ENCODE data around the gene NCS1. TPM values are rescaled to one million over a fixed set of nuclear protein-coding genes. Genes with fewer than 3 reads are reported as not detected.

The NCS1 gene
- total and polyA plus RNA-seq, 2 of the 8 experiments (the other 6 are each of a cell fraction or from before 2014, with no cell fraction given), result 34.7 to 47.6 TPM

DNA sequence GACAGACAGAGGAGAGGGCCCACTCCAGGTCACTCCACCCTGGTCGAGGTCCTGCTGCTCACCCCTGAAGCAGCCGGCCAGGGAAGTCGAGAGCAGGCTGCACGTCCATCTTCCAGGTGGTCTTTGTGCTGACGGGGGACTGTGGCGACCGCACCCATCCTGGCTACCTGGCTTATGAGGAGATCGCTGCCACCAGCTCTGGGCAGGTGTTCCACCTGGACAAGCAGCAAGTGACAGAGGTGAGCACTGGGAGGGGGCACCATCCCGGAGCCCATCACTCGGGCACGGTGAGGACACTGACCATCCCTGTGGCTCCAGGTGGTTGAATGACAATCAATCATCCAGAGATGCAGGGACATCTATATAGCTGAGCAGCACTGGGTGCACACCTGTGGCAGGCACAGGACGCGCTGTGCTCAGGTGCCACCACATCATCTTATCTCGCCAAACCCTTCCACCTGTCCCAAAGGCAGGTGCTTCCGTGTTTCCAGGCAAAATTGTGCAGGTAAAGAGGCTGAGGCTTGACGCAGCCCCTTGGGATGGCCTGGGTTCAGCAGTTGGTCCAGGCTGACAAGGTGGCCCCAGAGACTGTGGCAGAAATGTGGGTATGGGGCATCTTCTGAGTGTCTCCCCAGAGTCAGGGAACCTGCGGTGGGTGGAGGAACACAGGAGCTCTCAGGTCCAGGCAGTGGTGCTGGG lies 114.0 kb downstream of the NCS1 start:
- Histone ChIP-seq H3K9me3 (ENCODE audit: insufficient read depth in 2 of 2, low read depth in 1 of 2, low read length in 1 of 2) (no peaks in the 10 kb centered on the region), H3K27ac (ENCODE audit: low read depth, low read length) (no peak overlapping the region), H3K4ac (replicated peaks; ENCODE audit: insufficient read length, low read depth, low read length) (no peak overlapping the region)

More for the DNA sequence above, 114.0 kb downstream of the NCS1 start:
- no peak overlapping the region for H2BK5ac ChIP-seq (ENCODE audit: low read depth, low read length)
- WGBS, 2 experiments (ENCODE audit: extremely low coverage in 1 of 2, insufficient coverage in 1 of 2, insufficient read length in 1 of 2, insufficient replicate concordance in 2 of 2, low coverage in 1 of 2, low lambda C conversion rate in 2 of 2, missing lambda C conversion rate in 1 of 2), result 87% methylated on average over 17 of the region's 17 CpGs; no CpG with 5 or more reads in 1 of the 2 experiments
- no peak overlapping the region for H2BK120ac ChIP-seq (replicated peaks; ENCODE audit: low read depth, low read length)
- no peak overlapping the region for H3K4me2 ChIP-seq (ENCODE audit: insufficient read depth in 1 of 2, low read depth in 2 of 2, low read length in 2 of 2)
- H2BK12ac ChIP-seq (ENCODE audit: low read depth, low read length), result no peak overlapping the region
- no peaks in the 10 kb centered on the region for H3K23me2 ChIP-seq (ENCODE audit: low read depth, low read length)
- no peak overlapping the region for H3K18ac ChIP-seq (ENCODE audit: extremely low read depth, low read length)
- no peaks in the 10 kb centered on the region for H3K79me2 ChIP-seq (ENCODE audit: control insufficient read depth in 1 of 2, insufficient read depth in 2 of 2, low read length in 2 of 2)
- no peak overlapping the region for H3K14ac ChIP-seq (ENCODE audit: insufficient read length)
- no peak overlapping the region for H2BK20ac ChIP-seq (ENCODE audit: low read length)
- H3K9ac ChIP-seq (replicated peaks in 1 of 4; ENCODE audit: extremely low read depth in 1 of 4, low read depth in 3 of 4, low read length in 3 of 4), result no peak overlapping the region
- CTCF ChIA-PET (ENCODE audit: partially characterized antibody), result interaction anchor here (1.6 to 3.6 kb wide), 3 partner anchors 15 to 43 kb away, joined by 4 to 14 read pairs (median 5); no protein-coding TSS in a partner anchor
- H3K23ac ChIP-seq (ENCODE audit: insufficient read length), result no peak overlapping the region
- H2AFZ ChIP-seq (ENCODE audit: low read length), result no peak overlapping the region
- H4K8ac ChIP-seq (ENCODE audit: extremely low read depth, insufficient read depth, low read length), result no peak overlapping the region
- no peak overlapping the region for H4K91ac ChIP-seq (replicated peaks; ENCODE audit: insufficient read length, low read length)
- no peak overlapping the region for H3K56ac ChIP-seq (replicated peaks; ENCODE audit: insufficient read length, low read depth, low read length)
- DNase-seq (ENCODE audit: low read depth in 1 of 2, low spot score in 2 of 2) (no peak), FAIRE-seq (no peak)
- H3K4me1 ChIP-seq (replicated peaks in 1 of 4; ENCODE audit: control insufficient read depth in 3 of 4, insufficient read depth in 4 of 4, low read length in 3 of 4), result peaks cover 0 to 15% (median 8%) of the 10 kb centered on the region in 4 experiments; a peak in 5 of 7 replicates
- H3K4me3 ChIP-seq (ENCODE audit: extremely low read depth in 1 of 4, insufficient read depth in 2 of 4, low read depth in 3 of 4, low read length in 4 of 4), result no peak overlapping the region
- no peaks in the 10 kb centered on the region for H4K20me1 ChIP-seq (replicated peaks in 1 of 2; ENCODE audit: control insufficient read depth in 1 of 2, insufficient read depth in 2 of 2, low read length in 2 of 2)
- no peak overlapping the region for H2AK5ac ChIP-seq (ENCODE audit: low read depth, low read length)
- H4K5ac ChIP-seq (ENCODE audit: insufficient read length, low read depth, low read length), result no peak overlapping the region
- no peaks in the 10 kb centered on the region for H3K79me1 ChIP-seq (ENCODE audit: low read depth, low read length)
- no peak overlapping the region for H2BK15ac ChIP-seq (ENCODE audit: low read length)
- no peak for TF ChIP-seq TAF1 (IDR thresholded peaks at IDR 0.05; ENCODE audit: low read depth, low read length)
- no peak for TF ChIP-seq SAP30 (IDR thresholded peaks at IDR 0.05; ENCODE audit: insufficient read depth, insufficient replicate concordance, low read length)
- no peak for TF ChIP-seq BACH1 (IDR thresholded peaks at IDR 0.05; ENCODE audit: low read length)
- TF ChIP-seq POLR2AphosphoS5 (IDR thresholded peaks at IDR 0.05; ENCODE audit: low read depth, low read length), result no peak
- no peaks in the 10 kb centered on the region for H3K27me3 ChIP-seq (replicated peaks in 1 of 4; ENCODE audit: control insufficient read depth in 3 of 4, extremely low read depth in 1 of 4, insufficient read depth in 3 of 4, low read length in 3 of 4)
- POLR2A ChIA-PET (ENCODE audit: partially characterized antibody), result no interaction called here
- 0 out of 8 replicates have a peak, but pooled peaks cover 0 to 3% (median 0%) of the 10 kb centered on the region in 4 experiments for H3K36me3 ChIP-seq (ENCODE audit: control insufficient read depth in 2 of 4, insufficient read depth in 4 of 4, low read length in 3 of 4)

Data from H1 (cell line).